ENCODE results near the gene HOXB7. TPM values are rescaled to one million over a fixed set of nuclear protein-coding genes. Genes with fewer than 3 reads are reported as not detected.

HOXB7 gene
- total RNA-seq, 1 donor: 0.10 TPM

GRCh38 chr17:48558057-48558830, 52.6 kb downstream of the HOXB7 start:
- no peaks in the 10 kb centered on the region for H3K4me1 ChIP-seq (ENCODE audit: insufficient read depth, low read length)
- H3K27me3 ChIP-seq (ENCODE audit: insufficient read depth, low read length): peaks cover 26% of the 10 kb centered on the region
- H3K9me3 ChIP-seq (ENCODE audit: low read depth, low read length): no peaks in the 10 kb centered on the region
- H3K4me3 ChIP-seq (ENCODE audit: low read length): no peak overlapping the region

Other genes with a start within 250 kb of the HOXB7 start
- gene SKAP1, start 180.8 kb downstream of the HOXB7 start, total RNA-seq: 40.1 TPM
- not detected for gene HOXB1, start 80.0 kb downstream of the HOXB7 start, total RNA-seq
- gene HOXB2, start 65.9 kb downstream of the HOXB7 start, total RNA-seq: 7.6 TPM
- gene HOXB4, start 32.7 kb downstream of the HOXB7 start, total RNA-seq: 0.31 TPM
- gene HOXB3, start 20.8 kb downstream of the HOXB7 start, total RNA-seq: 0.94 TPM
- gene HOXB5, start 17.2 kb downstream of the HOXB7 start, total RNA-seq: not detected
- not detected for gene HOXB6, start 6.0 kb downstream of the HOXB7 start, total RNA-seq
- gene HOXB8, start 4.3 kb upstream of the HOXB7 start, total RNA-seq: 0.10 TPM
- gene HOXB9, start 15.3 kb upstream of the HOXB7 start, total RNA-seq: not detected
- not detected for gene PRAC1, start 111.5 kb upstream of the HOXB7 start, total RNA-seq
- not detected for gene PRAC2, start 112.2 kb upstream of the HOXB7 start, total RNA-seq
- gene HOXB13, start 117.7 kb upstream of the HOXB7 start, total RNA-seq: not detected
- gene TTLL6, start 206.2 kb upstream of the HOXB7 start, total RNA-seq: not detected
- 136 TPM for gene CALCOCO2, start 220.0 kb upstream of the HOXB7 start, total RNA-seq

All from mononuclear cell (primary cell).